Epithelial cell of prostate (primary cell): ENCODE results near the gene JMY.

Experiments
- DNase-seq: peaks from one replicate; pipeline ENCODE4 v3.0.0-alpha.2; 2011; ENCODE audit warnings: low read depth, low spot score
- H3K27ac ChIP-seq: fragments of 450-650 bp; 2 replicates; pipeline ENCODE4 v1.5.1; 2017; ENCODE audit warnings: mild to moderate bottlenecking

Gene JMY

GRCh38 chr5:79235634-79236361, at the start of gene JMY:
Gene JMY (plus strand): TSS chr5:79236131. CDS start chr5:79236651, 520 bp downstream.
- DNase-seq = no peak

GRCh38 chr5:79186455-79186854, 49.5 kb upstream of the JMY start:
- H3K27ac ChIP-seq = no peak overlapping the region
- no peak for DNase-seq

More at GRCh38 chr5:79235634-79236361, at the start of gene JMY:
- H3K27ac ChIP-seq = peak within 1 kb of the TSS; percentile 95

- no peak for DNase-seq
- no peak overlapping the region for H3K27ac ChIP-seq
Observed at GRCh38 chr5:79189439-79190234, 46.3 kb upstream of the JMY start.

- H3K27ac ChIP-seq = no peak overlapping the region
- DNase-seq = no peak
Observed at GRCh38 chr5:79190235-79190529, 45.7 kb upstream of the JMY start.

GRCh38 chr5:79191457-79191856, 44.5 kb upstream of the JMY start:
- no peak overlapping the region for H3K27ac ChIP-seq

GRCh38 chr5:79193643-79194042, 42.3 kb upstream of the JMY start:
- no peak overlapping the region for H3K27ac ChIP-seq
- peak; percentile 16 for DNase-seq

More at GRCh38 chr5:79191457-79191856, 44.5 kb upstream of the JMY start:
- DNase-seq = no peak

GRCh38 chr5:79200573-79201183, 35.3 kb upstream of the JMY start:
- no peak for DNase-seq
- H3K27ac ChIP-seq = no peak overlapping the region

- no peak for DNase-seq
- H3K27ac ChIP-seq = peak overlapping the region; percentile 81
Observed at GRCh38 chr5:79201206-79201605, 34.7 kb upstream of the JMY start.

GRCh38 chr5:79202076-79202475, 33.9 kb upstream of the JMY start:
- DNase-seq = peak; percentile 50
- peak overlapping the region; percentile 81 for H3K27ac ChIP-seq

- no peak for DNase-seq
- no peak overlapping the region for H3K27ac ChIP-seq
Observed at GRCh38 chr5:79205965-79206364, 30.0 kb upstream of the JMY start.

- DNase-seq = no peak
- H3K27ac ChIP-seq = no peak overlapping the region
Observed at GRCh38 chr5:79206541-79206940, 29.4 kb upstream of the JMY start.

GRCh38 chr5:79209505-79209904, 26.4 kb upstream of the JMY start:
- no peak overlapping the region for H3K27ac ChIP-seq
- DNase-seq = no peak

GRCh38 chr5:79224286-79224984, 11.5 kb upstream of the JMY start:
- no peak for DNase-seq
- H3K27ac ChIP-seq = no peak overlapping the region

- DNase-seq = no peak
- no peak overlapping the region for H3K27ac ChIP-seq
Observed at GRCh38 chr5:79225026-79225425, 10.9 kb upstream of the JMY start.

GRCh38 chr5:79225441-79225840, 10.5 kb upstream of the JMY start:
- no peak overlapping the region for H3K27ac ChIP-seq

GRCh38 chr5:79227484-79228025, 8.4 kb upstream of the JMY start:
- no peak for DNase-seq
- H3K27ac ChIP-seq = no peak overlapping the region

More at GRCh38 chr5:79225441-79225840, 10.5 kb upstream of the JMY start:
- DNase-seq = no peak

GRCh38 chr5:79229357-79230174, 6.4 kb upstream of the JMY start:
- H3K27ac ChIP-seq = peak overlapping the region; percentile 44
- no peak for DNase-seq

GRCh38 chr5:79235261-79235633, 684 bp upstream of the JMY start:
- DNase-seq = no peak
- H3K27ac ChIP-seq = peak overlapping the region; percentile 95

GRCh38 chr5:79236362-79236969, 535 bp downstream of the JMY start:
- H3K27ac ChIP-seq = peak overlapping the region; percentile 95
- no peak for DNase-seq
